ENCODE measurements around the gene ODF2.
"Not testable (repeated sequence)": the region's sequence is repeated elsewhere in the genome, so short reads cannot be mapped to it uniquely, and the experiment has no call there.

Gene ODF2

DNA sequence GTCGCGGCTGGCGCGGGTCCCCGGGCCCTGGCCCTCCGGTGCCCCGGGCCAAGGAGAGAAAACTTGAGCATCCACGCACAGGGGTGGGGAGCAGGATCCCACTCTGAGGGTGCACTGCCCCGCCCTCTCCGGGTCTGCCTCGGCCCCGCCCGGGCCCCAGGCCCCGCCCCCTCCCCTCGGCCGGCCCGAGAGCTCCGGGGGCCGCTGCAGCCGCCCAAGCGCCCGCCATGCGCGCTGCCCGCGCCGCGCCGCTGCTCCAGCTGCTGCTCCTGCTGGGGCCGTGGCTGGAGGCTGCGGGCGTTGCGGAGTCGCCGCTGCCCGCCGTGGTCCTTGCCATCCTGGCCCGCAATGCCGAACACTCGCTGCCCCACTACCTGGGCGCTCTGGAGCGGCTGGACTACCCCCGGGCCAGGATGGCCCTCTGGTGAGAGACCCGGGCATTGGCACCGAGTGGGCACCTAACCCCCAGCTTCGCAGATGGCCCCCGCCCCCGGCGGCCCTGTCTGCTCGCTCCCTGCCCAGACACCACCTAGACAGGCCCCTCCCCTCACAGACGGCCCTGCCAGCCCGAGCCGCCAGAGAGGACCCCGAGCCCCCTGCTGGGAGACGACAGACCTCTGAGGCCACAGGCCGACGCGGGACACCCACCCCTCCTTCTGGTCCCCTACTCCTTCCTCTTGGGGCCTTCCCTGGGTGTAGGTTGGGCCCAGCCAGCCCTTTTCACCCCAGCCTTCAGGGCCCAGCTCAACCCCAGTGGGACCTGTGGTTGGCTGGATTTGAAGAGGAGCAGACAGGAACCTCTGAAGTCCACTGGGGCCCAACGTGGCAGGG lies 34.9 kb upstream of the ODF2 start, which contains the start of gene CERCAM:
Gene CERCAM, plus strand, starts transcription at position 207 of the 831 bp plus-strand sequence. Its CDS starts 21 bp downstream, at position 228.
- Mint-ChIP-seq H3K27ac (no peak within 1 kb of the TSS), H3K4me3 (peak within 1 kb of the TSS; percentile 86), H3K27me3 (peaks cover 11% of the 10 kb centered on the region), H3K36me3 (no peaks in the 10 kb centered on the region), H3K4me1 (ENCODE audit: low read depth) (peaks cover 8% of the 10 kb centered on the region), H3K9me3 (ENCODE audit: low read depth) (no peaks in the 10 kb centered on the region)

DNA sequence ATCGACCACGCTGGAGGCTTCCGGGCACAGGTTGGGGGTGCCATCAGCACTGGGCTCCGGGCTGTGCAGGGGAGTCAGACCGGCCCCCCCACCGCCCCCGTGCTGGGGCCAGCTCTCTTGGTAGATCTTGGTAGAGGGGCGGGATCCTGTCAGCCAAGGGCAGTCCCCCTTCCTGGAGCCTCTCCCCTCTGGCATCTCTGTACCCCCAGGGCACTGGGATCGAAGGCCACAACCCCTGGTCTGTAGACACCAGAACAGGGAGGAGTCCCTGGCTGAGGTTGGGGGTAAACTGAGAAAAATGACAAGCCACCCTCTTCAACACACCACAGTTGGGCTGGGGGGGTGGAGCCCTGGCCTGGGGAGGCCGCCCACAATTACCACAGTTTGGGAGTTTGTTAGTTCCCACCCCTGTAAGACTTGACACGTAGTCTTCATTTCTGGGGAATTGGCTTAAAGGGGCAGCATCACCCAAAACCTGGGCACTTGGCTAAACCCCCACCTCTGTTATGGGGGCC lies 34.3 kb upstream of the ODF2 start:
- H3K9me3 Mint-ChIP-seq (ENCODE audit: low read depth), result no peaks in the 10 kb centered on the region
- H3K4me1 Mint-ChIP-seq (ENCODE audit: low read depth), result peaks cover 8% of the 10 kb centered on the region
- H3K27ac Mint-ChIP-seq, result no peak overlapping the region
- H3K4me3 Mint-ChIP-seq, result peak overlapping the region; percentile 52
- H3K36me3 Mint-ChIP-seq, result no peaks in the 10 kb centered on the region
- H3K27me3 Mint-ChIP-seq, result peaks cover 6% of the 10 kb centered on the region

GRCh38 chr9:128422022-128422782 lies 33.6 kb upstream of the ODF2 start:
- H3K4me3 Mint-ChIP-seq; H3K36me3 Mint-ChIP-seq; H3K27ac Mint-ChIP-seq; H3K4me1 Mint-ChIP-seq (ENCODE audit: low read depth); H3K9me3 Mint-ChIP-seq (ENCODE audit: low read depth); H3K27me3 Mint-ChIP-seq: not testable (repeated sequence)

- Mint-ChIP-seq H3K4me3 (no peak overlapping the region), H3K36me3 (no peaks in the 10 kb centered on the region), H3K4me1 (ENCODE audit: low read depth) (peaks cover 8% of the 10 kb centered on the region), H3K27ac (no peak overlapping the region), H3K9me3 (ENCODE audit: low read depth) (no peaks in the 10 kb centered on the region), H3K27me3 (peaks cover 4% of the 10 kb centered on the region)
These were observed 33.0 kb upstream of the ODF2 start for GRCh38 chr9:128422783-128423150.

DNA sequence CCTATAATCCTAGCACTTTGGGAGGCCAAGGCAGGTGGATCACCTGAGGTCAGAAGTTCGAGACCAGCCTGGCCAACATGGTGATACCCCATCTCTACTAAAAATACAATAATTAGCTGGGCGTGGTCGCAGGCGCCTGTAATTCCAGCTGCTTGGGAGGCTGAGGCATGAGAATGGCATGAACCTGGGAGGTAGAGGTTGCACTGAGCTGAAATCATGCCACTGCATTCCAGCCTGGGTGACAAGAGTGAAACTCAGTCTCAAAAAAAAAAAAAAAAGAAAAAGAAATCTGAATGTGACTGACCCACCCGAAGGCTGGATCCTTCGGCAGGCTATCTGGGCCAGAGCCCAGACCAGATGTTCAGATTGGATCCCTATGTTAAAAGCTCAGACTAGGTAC lies 32.5 kb upstream of the ODF2 start:
- H3K27me3 Mint-ChIP-seq; H3K4me3 Mint-ChIP-seq; H3K27ac Mint-ChIP-seq; H3K36me3 Mint-ChIP-seq; H3K4me1 Mint-ChIP-seq (ENCODE audit: low read depth); H3K9me3 Mint-ChIP-seq (ENCODE audit: low read depth): not testable (repeated sequence)

DNA sequence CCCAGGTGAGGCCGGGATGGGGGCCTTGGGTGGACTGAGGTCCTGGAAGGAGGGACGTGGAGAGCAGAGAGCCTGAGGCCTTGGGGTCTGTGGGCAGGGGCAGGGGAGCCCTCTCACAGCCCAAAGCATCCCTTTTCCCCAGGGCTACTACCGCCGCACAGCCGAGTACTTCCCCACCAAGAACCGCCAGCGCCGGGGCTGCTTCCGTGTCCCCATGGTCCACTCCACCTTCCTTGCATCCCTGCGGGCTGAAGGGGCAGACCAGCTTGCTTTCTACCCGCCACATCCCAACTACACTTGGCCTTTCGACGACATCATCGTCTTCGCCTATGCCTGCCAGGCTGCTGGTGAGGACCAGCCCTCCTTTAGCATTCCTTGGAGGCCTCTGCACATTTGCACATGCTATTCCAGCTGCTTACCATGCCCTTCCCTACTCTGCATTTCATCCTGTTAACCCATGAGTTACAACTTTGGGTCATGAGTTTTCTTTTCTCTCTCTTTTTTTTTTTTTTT lies 31.5 kb upstream of the ODF2 start:
- no peaks in the 10 kb centered on the region for H3K36me3 Mint-ChIP-seq
- H3K4me1 Mint-ChIP-seq (ENCODE audit: low read depth), result peaks cover 7% of the 10 kb centered on the region
- H3K4me3 Mint-ChIP-seq, result no peak overlapping the region
- H3K27ac Mint-ChIP-seq, result no peak overlapping the region
- no peaks in the 10 kb centered on the region for H3K27me3 Mint-ChIP-seq
- no peaks in the 10 kb centered on the region for H3K9me3 Mint-ChIP-seq (ENCODE audit: low read depth)

DNA sequence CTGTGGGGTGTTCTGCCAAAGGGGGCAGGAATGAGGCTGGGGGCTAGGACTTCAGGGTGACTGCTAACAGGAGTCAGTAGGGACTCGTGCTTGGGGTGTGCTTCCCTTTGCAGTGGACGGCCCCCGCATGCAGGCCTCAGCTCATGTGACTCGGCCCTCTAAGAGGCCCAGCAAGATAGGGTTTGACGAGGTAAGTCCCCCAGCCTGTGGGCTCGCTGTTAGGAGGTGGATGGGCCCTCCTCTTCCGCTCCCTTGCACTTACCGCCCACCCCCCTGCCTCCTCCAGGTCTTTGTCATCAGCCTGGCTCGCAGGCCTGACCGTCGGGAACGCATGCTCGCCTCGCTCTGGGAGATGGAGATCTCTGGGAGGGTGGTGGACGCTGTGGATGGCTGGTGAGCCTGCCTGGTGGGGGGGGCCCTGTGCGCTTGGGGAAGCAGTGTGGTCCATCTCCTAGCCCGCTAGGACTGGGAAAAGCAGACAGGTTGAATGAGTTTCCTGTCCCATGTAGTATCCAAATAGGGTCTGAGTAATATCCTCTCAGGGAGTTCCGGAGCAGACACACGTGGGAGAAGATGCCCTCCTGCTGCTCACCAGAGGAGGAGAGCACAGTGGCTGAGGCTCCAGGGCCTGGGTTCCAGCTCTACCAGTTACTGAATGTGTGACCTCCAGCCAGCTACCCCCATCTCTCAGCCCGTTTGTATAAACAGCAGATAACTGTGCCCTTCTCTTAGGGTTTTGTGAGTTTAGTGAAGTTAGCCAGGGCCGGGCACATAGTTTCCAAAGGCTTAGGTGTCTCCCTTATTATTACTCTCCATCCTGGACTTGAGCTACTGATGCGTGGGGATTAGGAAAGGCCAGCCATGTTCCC lies 26.9 kb upstream of the ODF2 start:
- no peak overlapping the region for H3K27ac Mint-ChIP-seq
- no peak overlapping the region for H3K4me3 Mint-ChIP-seq
- no peaks in the 10 kb centered on the region for H3K9me3 Mint-ChIP-seq (ENCODE audit: low read depth)
- no peaks in the 10 kb centered on the region for H3K36me3 Mint-ChIP-seq
- H3K27me3 Mint-ChIP-seq, result no peaks in the 10 kb centered on the region
- H3K4me1 Mint-ChIP-seq (ENCODE audit: low read depth), result no peaks in the 10 kb centered on the region

DNA sequence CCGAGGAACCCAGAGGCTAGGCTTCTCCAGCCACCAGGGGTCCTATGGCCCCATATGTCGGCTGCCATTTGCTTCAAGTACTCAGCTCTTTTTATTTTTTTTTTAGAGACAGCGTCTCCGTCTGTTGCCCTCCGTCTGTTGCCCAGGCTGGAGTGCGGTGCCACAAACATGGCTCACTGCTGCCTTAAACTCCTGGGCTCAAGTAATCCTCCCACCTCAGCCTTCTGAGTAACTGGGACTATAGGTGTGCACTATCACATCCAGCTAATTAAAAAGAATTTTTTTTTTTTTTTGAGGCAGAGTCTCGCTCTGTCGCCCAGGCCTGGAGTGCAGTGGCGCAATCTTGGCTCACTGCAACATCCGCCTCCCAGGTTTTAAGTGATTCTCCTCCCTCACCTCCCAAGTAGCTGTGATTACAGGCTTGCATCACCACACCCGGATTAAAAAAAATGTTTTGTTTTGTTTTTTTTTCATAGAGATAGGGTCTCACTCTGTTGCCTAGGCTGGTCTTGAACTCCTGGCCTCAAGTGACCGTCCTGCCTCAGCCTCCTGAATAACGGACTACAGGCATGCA lies 26.2 kb upstream of the ODF2 start:
- H3K9me3 Mint-ChIP-seq (ENCODE audit: low read depth), result no peaks in the 10 kb centered on the region
- no peaks in the 10 kb centered on the region for H3K4me1 Mint-ChIP-seq (ENCODE audit: low read depth)
- H3K36me3 Mint-ChIP-seq, result no peaks in the 10 kb centered on the region
- no peak overlapping the region for H3K27ac Mint-ChIP-seq
- H3K27me3 Mint-ChIP-seq, result no peaks in the 10 kb centered on the region
- H3K4me3 Mint-ChIP-seq, result no peak overlapping the region

- H3K4me3 Mint-ChIP-seq, result no peak overlapping the region
- H3K36me3 Mint-ChIP-seq, result no peaks in the 10 kb centered on the region
- H3K9me3 Mint-ChIP-seq (ENCODE audit: low read depth), result no peaks in the 10 kb centered on the region
- H3K27ac Mint-ChIP-seq, result no peak overlapping the region
- no peaks in the 10 kb centered on the region for H3K27me3 Mint-ChIP-seq
- H3K4me1 Mint-ChIP-seq (ENCODE audit: low read depth), result no peaks in the 10 kb centered on the region
These were observed 24.6 kb upstream of the ODF2 start for GRCh38 chr9:128431207-128431606.

- Mint-ChIP-seq H3K9me3 (ENCODE audit: low read depth) (no peaks in the 10 kb centered on the region), H3K4me3 (no peak overlapping the region), H3K4me1 (ENCODE audit: low read depth) (peaks cover 2% of the 10 kb centered on the region), H3K27ac (no peak overlapping the region), H3K36me3 (no peaks in the 10 kb centered on the region), H3K27me3 (no peaks in the 10 kb centered on the region)
These were observed 21.5 kb upstream of the ODF2 start for GRCh38 chr9:128434340-128434739.

GRCh38 chr9:128435611-128436010 lies 20.2 kb upstream of the ODF2 start:
- no peaks in the 10 kb centered on the region for H3K27me3 Mint-ChIP-seq
- H3K4me1 Mint-ChIP-seq (ENCODE audit: low read depth), result peaks cover 2% of the 10 kb centered on the region
- H3K36me3 Mint-ChIP-seq, result no peaks in the 10 kb centered on the region
- H3K9me3 Mint-ChIP-seq (ENCODE audit: low read depth), result no peaks in the 10 kb centered on the region
- no peak overlapping the region for H3K27ac Mint-ChIP-seq
- no peak overlapping the region for H3K4me3 Mint-ChIP-seq

- H3K27ac Mint-ChIP-seq, result no peak overlapping the region
These were observed 17.3 kb upstream of the ODF2 start for GRCh38 chr9:128438343-128439109.

DNA sequence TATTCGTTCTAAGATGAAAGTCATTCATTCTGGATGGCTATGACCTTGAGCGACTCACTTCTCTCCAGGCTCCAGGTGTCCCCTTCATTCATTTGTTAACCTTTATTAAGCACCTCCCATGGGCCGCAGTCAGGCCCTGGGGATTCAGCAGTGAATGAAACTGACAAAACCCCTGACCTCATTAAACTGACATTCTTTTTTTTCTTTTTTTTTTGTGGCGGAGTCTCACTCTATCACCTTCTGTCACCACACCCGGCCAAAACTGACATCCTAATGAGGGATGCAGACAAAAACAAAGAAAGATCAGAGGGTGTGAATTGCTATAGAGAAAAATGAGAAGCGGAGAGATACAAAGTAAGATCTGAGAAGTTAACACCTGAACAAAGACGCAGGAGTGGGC lies 16.5 kb upstream of the ODF2 start:
- no peaks in the 10 kb centered on the region for H3K36me3 Mint-ChIP-seq
- no peak overlapping the region for H3K27ac Mint-ChIP-seq
- H3K4me3 Mint-ChIP-seq, result no peak overlapping the region
- H3K9me3 Mint-ChIP-seq (ENCODE audit: low read depth), result no peaks in the 10 kb centered on the region
- H3K4me1 Mint-ChIP-seq (ENCODE audit: low read depth), result peaks cover 2% of the 10 kb centered on the region
- H3K27me3 Mint-ChIP-seq, result no peaks in the 10 kb centered on the region

More at GRCh38 chr9:128438343-128439109, 17.3 kb upstream of the ODF2 start:
- peaks cover 2% of the 10 kb centered on the region for H3K4me1 Mint-ChIP-seq (ENCODE audit: low read depth)
- no peaks in the 10 kb centered on the region for H3K36me3 Mint-ChIP-seq
- H3K27me3 Mint-ChIP-seq, result no peaks in the 10 kb centered on the region
- no peak overlapping the region for H3K4me3 Mint-ChIP-seq
- no peaks in the 10 kb centered on the region for H3K9me3 Mint-ChIP-seq (ENCODE audit: low read depth)

DNA sequence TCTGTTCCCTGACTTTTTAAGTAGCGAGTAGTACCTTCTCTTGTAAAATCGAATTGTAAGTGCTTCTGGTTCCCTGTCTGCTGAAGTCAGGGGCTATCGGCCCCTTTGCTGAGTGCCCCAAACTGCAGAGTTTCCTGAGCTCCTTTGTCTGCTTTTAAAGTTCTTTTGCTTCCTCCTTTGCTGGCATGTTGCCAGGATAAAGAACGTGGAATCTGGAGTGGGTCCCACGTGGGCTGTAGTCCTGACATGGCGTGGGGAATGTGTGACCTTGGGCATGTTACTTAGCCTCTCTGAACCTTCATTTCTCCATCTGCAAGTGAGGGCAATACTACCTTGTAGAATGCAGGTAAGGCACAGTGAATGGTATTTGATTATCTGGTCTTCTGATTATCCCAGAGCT lies 13.7 kb upstream of the ODF2 start:
- no peak overlapping the region for H3K4me3 Mint-ChIP-seq
- no peaks in the 10 kb centered on the region for H3K36me3 Mint-ChIP-seq

More for the DNA sequence above, 13.7 kb upstream of the ODF2 start:
- Mint-ChIP-seq H3K27ac (no peak overlapping the region), H3K4me1 (ENCODE audit: low read depth) (peaks cover 2% of the 10 kb centered on the region), H3K27me3 (no peaks in the 10 kb centered on the region), H3K9me3 (ENCODE audit: low read depth) (no peaks in the 10 kb centered on the region)
